ENCODE results near the gene RBM4B.
A peak's percentile ranks its signal among the peaks of the same experiment; 100 is the strongest.

Gene RBM4B

GRCh38 chr11:66639066-66639813 is 38.4 kb downstream of the RBM4B start:
- peaks cover 13% of the 10 kb centered on the region for H3F3A ChIP-seq (ENCODE audit: low read depth)
- H2AFZ ChIP-seq (ENCODE audit: low read length) = no peak overlapping the region
- peaks cover 53% of the 10 kb centered on the region for H3K36me3 ChIP-seq (ENCODE audit: insufficient read depth, low read length)

GRCh38 chr11:66638177-66639065 is 39.3 kb downstream of the RBM4B start, which contains the start of gene RBM4:
Gene RBM4 (plus strand): TSS chr11:66638703. CDS start chr11:66639712, 1,009 bp downstream.
- Histone ChIP-seq H4K20me1 (ENCODE audit: insufficient read depth, low read length, poor library complexity, severe bottlenecking) (peaks cover 73% of the 10 kb centered on the region), H3K4me1 (ENCODE audit: insufficient read depth, low read length, poor library complexity, severe bottlenecking) (peaks cover 44% of the 10 kb centered on the region), H3K4me2 (ENCODE audit: low read depth, low read length, poor library complexity, severe bottlenecking) (peak within 1 kb of the TSS; percentile 95), H3K9me2 (replicated peaks; ENCODE audit: low read depth, low read length) (no peaks in the 10 kb centered on the region), H3K9me3 (ENCODE audit: insufficient read depth, low read depth, low read length) (no peaks in the 10 kb centered on the region), H2AFZ (ENCODE audit: low read length) (peak within 1 kb of the TSS; percentile 53), H3K4me3 (ENCODE audit: low read length, poor library complexity, severe bottlenecking) (peak within 1 kb of the TSS; percentile 89), H3K79me2 (ENCODE audit: insufficient read depth, low read length) (peaks cover 96% of the 10 kb centered on the region), H3K9ac (ENCODE audit: low read depth, low read length, poor library complexity, severe bottlenecking) (peak within 1 kb of the TSS; percentile 87), H3F3A (ENCODE audit: low read depth) (peaks cover 13% of the 10 kb centered on the region), H3K36me3 (ENCODE audit: insufficient read depth, low read length) (peaks cover 50% of the 10 kb centered on the region), H3K27me3 (ENCODE audit: insufficient read depth, low read length, poor library complexity, severe bottlenecking) (no peaks in the 10 kb centered on the region)
- TF ChIP-seq CTCF (conservative IDR thresholded peaks at IDR 0.05; ENCODE audit: low read length) (no peak), EZH2phosphoT487 (IDR thresholded peaks at IDR 0.05; ENCODE audit: borderline replicate concordance) (no peak)

More at GRCh38 chr11:66639066-66639813, 38.4 kb downstream of the RBM4B start:
- TF ChIP-seq CTCF (conservative IDR thresholded peaks at IDR 0.05; ENCODE audit: low read length) = 0 out of 2 replicates have a peak, but pooled peaks have one; percentile 7
- no peak for TF ChIP-seq EZH2phosphoT487 (IDR thresholded peaks at IDR 0.05; ENCODE audit: borderline replicate concordance)
- H3K9me2 ChIP-seq (replicated peaks; ENCODE audit: low read depth, low read length) = no peaks in the 10 kb centered on the region
- H3K9ac ChIP-seq (ENCODE audit: low read depth, low read length, poor library complexity, severe bottlenecking) = peak overlapping the region; percentile 87
- H3K27me3 ChIP-seq (ENCODE audit: insufficient read depth, low read length, poor library complexity, severe bottlenecking) = no peaks in the 10 kb centered on the region
- no peaks in the 10 kb centered on the region for H3K9me3 ChIP-seq (ENCODE audit: insufficient read depth, low read depth, low read length)
- H3K4me2 ChIP-seq (ENCODE audit: low read depth, low read length, poor library complexity, severe bottlenecking) = peak overlapping the region; percentile 77
- H3K4me1 ChIP-seq (ENCODE audit: insufficient read depth, low read length, poor library complexity, severe bottlenecking) = peaks cover 52% of the 10 kb centered on the region
- H3K79me2 ChIP-seq (ENCODE audit: insufficient read depth, low read length) = peaks cover 96% of the 10 kb centered on the region
- H3K4me3 ChIP-seq (ENCODE audit: low read length, poor library complexity, severe bottlenecking) = peak overlapping the region; percentile 89
- peaks cover 75% of the 10 kb centered on the region for H4K20me1 ChIP-seq (ENCODE audit: insufficient read depth, low read length, poor library complexity, severe bottlenecking)

GRCh38 chr11:66637557-66638176 is 40.0 kb downstream of the RBM4B start:
- H3K27me3 ChIP-seq (ENCODE audit: insufficient read depth, low read length, poor library complexity, severe bottlenecking) = no peaks in the 10 kb centered on the region
- H3F3A ChIP-seq (ENCODE audit: low read depth) = peaks cover 13% of the 10 kb centered on the region
- peaks cover 96% of the 10 kb centered on the region for H3K79me2 ChIP-seq (ENCODE audit: insufficient read depth, low read length)
- H3K4me3 ChIP-seq (ENCODE audit: low read length, poor library complexity, severe bottlenecking) = peak overlapping the region; percentile 77
- H3K4me2 ChIP-seq (ENCODE audit: low read depth, low read length, poor library complexity, severe bottlenecking) = peak overlapping the region; percentile 95
- H2AFZ ChIP-seq (ENCODE audit: low read length) = peak overlapping the region; percentile 53; the same call in 1 of the 2 replicates
- H3K36me3 ChIP-seq (ENCODE audit: insufficient read depth, low read length) = peaks cover 48% of the 10 kb centered on the region
- peaks cover 73% of the 10 kb centered on the region for H4K20me1 ChIP-seq (ENCODE audit: insufficient read depth, low read length, poor library complexity, severe bottlenecking)
- H3K9me3 ChIP-seq (ENCODE audit: insufficient read depth, low read depth, low read length) = no peaks in the 10 kb centered on the region
- peak overlapping the region; percentile 73 for H3K9ac ChIP-seq (ENCODE audit: low read depth, low read length, poor library complexity, severe bottlenecking)
- TF ChIP-seq EZH2phosphoT487 (IDR thresholded peaks at IDR 0.05; ENCODE audit: borderline replicate concordance) (no peak), CTCF (conservative IDR thresholded peaks at IDR 0.05; ENCODE audit: low read length) (no peak)
- H3K9me2 ChIP-seq (replicated peaks; ENCODE audit: low read depth, low read length) = no peaks in the 10 kb centered on the region
- H3K4me1 ChIP-seq (ENCODE audit: insufficient read depth, low read length, poor library complexity, severe bottlenecking) = peaks cover 37% of the 10 kb centered on the region

All from Loucy (cell line).